ENCODE measurements around the gene BHLHA15.

DNA sequence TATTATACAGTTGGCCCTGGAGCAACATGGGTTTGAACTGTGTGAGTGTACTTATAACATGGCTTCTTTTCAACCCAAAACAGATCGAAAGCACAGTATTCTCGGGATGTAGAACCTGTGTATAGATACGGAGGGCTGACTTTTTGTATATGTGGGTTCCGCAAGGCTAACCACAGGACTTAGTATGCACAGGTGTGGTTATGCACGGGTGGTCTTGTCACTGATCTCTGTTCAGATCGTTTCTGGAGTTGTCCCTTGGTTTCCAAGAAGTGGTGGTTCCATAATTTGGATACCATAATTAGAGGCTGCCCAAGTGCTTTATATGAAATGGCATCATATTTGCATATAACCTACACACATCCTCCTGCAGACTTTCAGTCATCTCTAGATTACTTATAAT, 10.9 kb upstream of the BHLHA15 start:
- TF ChIP-seq, protein P1, sequence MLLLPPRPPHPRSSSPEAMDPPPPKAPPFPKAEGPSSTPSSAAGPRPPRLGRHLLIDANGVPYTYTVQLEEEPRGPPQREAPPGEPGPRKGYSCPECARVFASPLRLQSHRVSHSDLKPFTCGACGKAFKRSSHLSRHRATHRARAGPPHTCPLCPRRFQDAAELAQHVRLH (CRISPR knock-in tag; IDR thresholded peaks at IDR 0.05; ENCODE audit: borderline replicate concordance, low read depth), result no peak
- TF ChIP-seq ESRRA (CRISPR knock-in tag; IDR thresholded peaks at IDR 0.05; ENCODE audit: low read depth) (no peak), POLR2A (IDR thresholded peaks at IDR 0.05; ENCODE audit: insufficient read depth in 1 of 2, low read depth in 2 of 2, low read length in 2 of 2) (no peak), TSC22D2 (CRISPR knock-in tag; IDR thresholded peaks at IDR 0.05; ENCODE audit: borderline replicate concordance) (no peak), CTCF (CRISPR knock-in tag; IDR thresholded peaks at IDR 0.05) (no peak), MATR3 (CRISPR knock-in tag; IDR thresholded peaks at IDR 0.05) (no peak), RAD21 (CRISPR knock-in tag; IDR thresholded peaks at IDR 0.05) (no peak), YY1 (IDR thresholded peaks at IDR 0.05; ENCODE audit: insufficient read depth, insufficient replicate concordance, low read depth, low read length) (no peak), CREB1 (IDR thresholded peaks at IDR 0.05) (no peak), CREB1 (CRISPR knock-in tag; IDR thresholded peaks at IDR 0.05) (no peak), ONECUT2 (CRISPR knock-in tag; IDR thresholded peaks at IDR 0.05) (no peak), ZSCAN22 (CRISPR knock-in tag; IDR thresholded peaks at IDR 0.05) (no peak)
- TF ChIP-seq, protein P2, sequence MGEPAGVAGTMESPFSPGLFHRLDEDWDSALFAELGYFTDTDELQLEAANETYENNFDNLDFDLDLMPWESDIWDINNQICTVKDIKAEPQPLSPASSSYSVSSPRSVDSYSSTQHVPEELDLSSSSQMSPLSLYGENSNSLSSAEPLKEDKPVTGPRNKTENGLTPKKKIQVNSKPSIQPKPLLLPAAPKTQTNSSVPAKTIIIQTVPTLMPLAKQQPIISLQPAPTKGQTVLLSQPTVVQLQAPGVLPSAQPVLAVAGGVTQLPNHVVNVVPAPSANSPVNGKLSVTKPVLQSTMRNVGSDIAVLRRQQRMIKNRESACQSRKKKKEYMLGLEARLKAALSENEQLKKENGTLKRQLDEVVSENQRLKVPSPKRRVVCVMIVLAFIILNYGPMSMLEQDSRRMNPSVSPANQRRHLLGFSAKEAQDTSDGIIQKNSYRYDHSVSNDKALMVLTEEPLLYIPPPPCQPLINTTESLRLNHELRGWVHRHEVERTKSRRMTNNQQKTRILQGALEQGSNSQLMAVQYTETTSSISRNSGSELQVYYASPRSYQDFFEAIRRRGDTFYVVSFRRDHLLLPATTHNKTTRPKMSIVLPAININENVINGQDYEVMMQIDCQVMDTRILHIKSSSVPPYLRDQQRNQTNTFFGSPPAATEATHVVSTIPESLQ (CRISPR knock-in tag; conservative IDR thresholded peaks at IDR 0.05), result no peak
- TF ChIP-seq, protein P3, sequence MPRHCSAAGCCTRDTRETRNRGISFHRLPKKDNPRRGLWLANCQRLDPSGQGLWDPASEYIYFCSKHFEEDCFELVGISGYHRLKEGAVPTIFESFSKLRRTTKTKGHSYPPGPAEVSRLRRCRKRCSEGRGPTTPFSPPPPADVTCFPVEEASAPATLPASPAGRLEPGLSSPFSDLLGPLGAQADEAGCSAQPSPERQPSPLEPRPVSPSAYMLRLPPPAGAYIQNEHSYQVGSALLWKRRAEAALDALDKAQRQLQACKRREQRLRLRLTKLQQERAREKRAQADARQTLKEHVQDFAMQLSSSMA (CRISPR knock-in tag; IDR thresholded peaks at IDR 0.05), result no peak

All from HepG2 (cell line).